PC-3 (cell line): Measurements from ENCODE around the gene HDC. TPM values are rescaled to one million over a fixed set of nuclear protein-coding genes. Genes with fewer than 3 reads are reported as not detected.

Source experiments
- ATAC-seq: fragments of 200-7000 bp; cut with Tn5 transposase; 2 replicates; pipeline ENCODE4 v1.9.1; 2020; ENCODE audit warnings: mild to moderate bottlenecking, moderate library complexity
- BruUV-seq: library from RNA; stranded (reverse); fragments of 400-500 nt; replicated peaks from 2 replicates; lab custom pipeline; 2021; lab: Mats Ljungman, UMichigan
- CTCF ChIA-PET: fragments of 300-600 bp; sonication (Branson Sonifier 250); formaldehyde crosslinking; loops from one replicate; lab custom pipeline; 2022; ENCODE audit warnings: antibody characterized with exemption; lab: Charles Lee
- POLR2A ChIA-PET: fragments of 300-600 bp; sonication (Branson Sonifier 250); formaldehyde crosslinking; loops from one replicate; lab custom pipeline; 2022; ENCODE audit warnings: antibody characterized with exemption; ENCODE audit not compliant: unreplicated experiment; lab: Charles Lee
- DNase-seq: peaks from one replicate; pipeline ENCODE4 v3.0.0-alpha.2; 2015
- H2AFZ ChIP-seq: fragments of 300-600 bp; sonication (generic); 2 replicates; pipeline ENCODE4 v1.6.0; 2016; ENCODE audit warnings: antibody characterized with exemption, low read length
- H3F3A ChIP-seq: fragments of 300-600 bp; sonication (generic); one replicate; pipeline ENCODE4 v1.6.0; 2017; ENCODE audit warnings: antibody characterized with exemption, low read length, control low read depth, mild to moderate bottlenecking; ENCODE audit not compliant: unreplicated experiment
- H3K27ac ChIP-seq: fragments of 300-600 bp; sonication (generic); 2 replicates; pipeline ENCODE4 v1.5.1; 2016; ENCODE audit warnings: mild to moderate bottlenecking, low read length
- H3K27me3 ChIP-seq: fragments of 300-600 bp; sonication (generic); 2 replicates; pipeline ENCODE4 v1.6.1; 2016; ENCODE audit warnings: low read length, mixed read lengths
- H3K36me3 ChIP-seq: fragments of 300-600 bp; sonication (generic); 2 replicates; pipeline ENCODE4 v1.6.1; 2016; ENCODE audit warnings: low read depth, mixed run types, low read length, mixed read lengths
- H3K4me1 ChIP-seq: fragments of 300-600 bp; sonication (generic); 2 replicates; pipeline ENCODE4 v1.5.1; 2016; ENCODE audit warnings: low read length; ENCODE audit not compliant: insufficient read depth
- H3K4me2 ChIP-seq: fragments of 300-600 bp; sonication (generic); 2 replicates; pipeline ENCODE4 v1.6.0; 2016; ENCODE audit warnings: low read length
- H3K4me3 ChIP-seq: fragments of 300-600 bp; sonication (generic); 2 replicates; pipeline ENCODE4 v1.5.1; 2016; ENCODE audit warnings: mild to moderate bottlenecking, low read length, mixed read lengths
- H3K79me2 ChIP-seq: fragments of 300-600 bp; sonication (generic); 2 replicates; pipeline ENCODE4 v1.6.1; 2017; ENCODE audit warnings: low read length, mixed read lengths
- H3K9ac ChIP-seq: fragments of 300-600 bp; sonication (generic); 2 replicates; pipeline ENCODE4 v1.6.0; 2016; ENCODE audit warnings: mild to moderate bottlenecking, low read length
- H3K9me2 ChIP-seq: fragments of 300-600 bp; sonication (generic); replicated peaks from 2 replicates; pipeline ENCODE4 v1.6.1; 2016; ENCODE audit warnings: mixed run types, low read length, mixed read lengths
- H3K9me3 ChIP-seq: fragments of 300-600 bp; sonication (generic); 2 replicates; pipeline ENCODE4 v1.6.1; 2016; ENCODE audit warnings: low read length, mixed read lengths
- H4K20me1 ChIP-seq: fragments of 300-600 bp; sonication (generic); 2 replicates; pipeline ENCODE4 v1.6.1; 2016; ENCODE audit warnings: low read length, mixed read lengths
- CTCF ChIP-seq: fragments of 300-600 bp; sonication (generic); conservative IDR thresholded peaks from 2 replicates; pipeline ENCODE4 v1.5.1; 2017; ENCODE audit warnings: antibody characterized with exemption, low read depth, mild to moderate bottlenecking, low read length
- EZH2 ChIP-seq: fragments of 300-600 bp; sonication (generic); IDR thresholded peaks from one replicate; pipeline ENCODE4 v1.6.1; 2017; ENCODE audit warnings: antibody characterized with exemption, mild to moderate bottlenecking, low read length; ENCODE audit not compliant: unreplicated experiment
- EZH2phosphoT487 ChIP-seq: fragments of 300-600 bp; sonication (generic); IDR thresholded peaks from 2 replicates; pipeline ENCODE4 v1.6.1; 2018; ENCODE audit warnings: mild to moderate bottlenecking, antibody characterized with exemption, low read length, borderline replicate concordance
- intact Hi-C: fragments of 100-400 bp; cut with micrococcal nuclease; formaldehyde crosslinking; loops from 2 replicates; pipeline ENCODE4 v1.9.0; 2023
- total RNA-seq: library from RNA; depleted of rRNA; stranded (reverse); fragments of >200 nt; gene quantifications from 2 replicates; pipeline ENCODE4 v1.2.3, GENCODE V29; 2014

Gene HDC
- total RNA-seq, 1 experiment from 2014 or later: not detected

GRCh38 chr15:50244959-50245624 lies 20.4 kb downstream of the HDC start:
- Histone ChIP-seq H3K9me3 (no peaks in the 10 kb centered on the region), H3F3A (no peaks in the 10 kb centered on the region), H3K36me3 (no peaks in the 10 kb centered on the region), H3K9ac (no peak overlapping the region), H3K4me1 (peaks cover 8% of the 10 kb centered on the region), H3K27ac (no peak overlapping the region), H2AFZ (no peak overlapping the region), H3K9me2 (no peaks in the 10 kb centered on the region), H3K79me2 (no peaks in the 10 kb centered on the region), H4K20me1 (no peaks in the 10 kb centered on the region), H3K4me3 (no peak overlapping the region), H3K4me2 (no peak overlapping the region), H3K27me3 (no peaks in the 10 kb centered on the region)
- ChIA-PET CTCF (no interaction called here), POLR2A (no interaction called here)
- TF ChIP-seq CTCF (no peak), EZH2phosphoT487 (no peak), EZH2 (no peak)
- intact Hi-C loops: no loop called here
- DNase-seq (no peak), ATAC-seq (no peak)
- no TSS peak for BruUV-seq

DNA sequence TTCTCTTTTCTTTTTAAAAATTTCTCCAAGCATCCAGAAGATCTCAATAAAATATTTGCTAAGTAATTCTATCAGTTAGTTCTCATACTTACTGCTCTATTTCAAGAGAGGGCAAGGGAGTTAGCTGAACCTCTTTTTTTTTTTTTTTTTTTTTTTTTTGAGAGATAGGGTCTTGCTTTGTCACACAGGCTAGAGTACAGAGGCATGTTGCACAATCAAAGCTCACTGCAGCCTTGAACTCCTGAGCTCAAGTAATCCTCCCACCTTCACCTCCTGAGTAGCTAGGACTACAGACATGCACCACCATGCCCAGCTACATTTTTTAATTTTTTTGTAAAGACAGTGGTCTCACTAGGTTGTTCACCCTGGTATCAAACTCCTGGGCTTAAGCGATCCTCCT lies 21.4 kb downstream of the HDC start:
- Histone ChIP-seq H3K9me3 (no peaks in the 10 kb centered on the region), H3K4me3 (no peak overlapping the region), H3K27me3 (no peaks in the 10 kb centered on the region), H3K4me2 (no peak overlapping the region), H3K9me2 (no peaks in the 10 kb centered on the region), H4K20me1 (no peaks in the 10 kb centered on the region), H3F3A (no peaks in the 10 kb centered on the region), H3K36me3 (no peaks in the 10 kb centered on the region), H3K4me1 (peaks cover 8% of the 10 kb centered on the region), H2AFZ (no peak overlapping the region), H3K9ac (no peak overlapping the region), H3K27ac (no peak overlapping the region), H3K79me2 (no peaks in the 10 kb centered on the region)
- POLR2A ChIA-PET: no interaction called here
- DNase-seq (no peak), ATAC-seq (no peak)
- intact Hi-C loops: no loop called here
- no peak for TF ChIP-seq EZH2
- TF ChIP-seq EZH2phosphoT487: no peak
- no peak for TF ChIP-seq CTCF
- BruUV-seq: no TSS peak
- CTCF ChIA-PET: no interaction called here

DNA sequence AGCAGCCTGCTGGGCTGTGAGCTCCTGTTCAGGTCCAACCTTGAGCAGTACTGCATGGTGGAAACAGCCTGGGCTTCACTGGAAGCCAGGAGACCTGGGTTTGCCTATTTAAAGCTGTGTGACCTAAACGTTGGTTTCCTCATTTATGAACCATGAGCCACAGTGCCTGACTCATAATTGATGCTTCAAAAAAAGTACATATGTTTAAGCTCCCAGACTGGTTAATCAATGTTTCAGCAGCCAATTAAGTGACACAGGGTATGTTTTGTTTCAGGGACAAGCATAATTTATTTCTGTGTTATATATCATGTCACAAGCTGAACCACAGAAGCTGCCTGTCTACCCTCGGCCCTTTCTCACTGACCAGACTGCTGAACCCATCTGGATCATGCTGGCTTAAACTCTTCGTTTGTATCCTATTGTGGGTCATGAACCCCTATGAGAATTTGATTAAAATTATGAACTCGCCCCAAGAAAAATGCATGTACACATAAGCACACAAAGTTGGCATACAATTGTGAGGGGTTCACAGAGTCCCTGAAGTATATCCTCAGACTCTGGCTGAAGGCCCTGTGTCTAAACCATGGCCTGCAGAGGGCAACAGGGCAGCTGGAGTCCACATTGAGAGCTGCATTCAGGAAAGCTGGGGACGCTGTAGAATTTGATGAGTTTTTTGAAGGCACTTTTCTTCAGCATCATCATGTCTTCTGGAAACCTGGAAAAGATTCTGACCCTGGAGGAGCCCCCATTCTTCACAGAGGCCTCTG lies 23.7 kb downstream of the HDC start:
- intact Hi-C loops: no loop called here
- Histone ChIP-seq H3K27me3 (no peaks in the 10 kb centered on the region), H3K4me3 (no peak overlapping the region), H3K4me1 (peaks cover 8% of the 10 kb centered on the region), H3K79me2 (no peaks in the 10 kb centered on the region), H3K4me2 (no peak overlapping the region), H3K27ac (no peak overlapping the region), H4K20me1 (no peaks in the 10 kb centered on the region), H3K9me2 (no peaks in the 10 kb centered on the region), H3K9ac (no peak overlapping the region), H3K9me3 (no peaks in the 10 kb centered on the region), H3F3A (no peaks in the 10 kb centered on the region), H3K36me3 (no peaks in the 10 kb centered on the region), H2AFZ (no peak overlapping the region)
- POLR2A ChIA-PET: no interaction called here
- CTCF ChIA-PET: no interaction called here
- BruUV-seq: no TSS peak
- ATAC-seq (peak; percentile 20; the same call in 1 of the 2 replicates), DNase-seq (peak; percentile 36)
- TF ChIP-seq EZH2phosphoT487: no peak
- TF ChIP-seq CTCF: 0 out of 2 replicates have a peak, but pooled peaks have one; percentile 14
- TF ChIP-seq EZH2: no peak
